Measurements from ENCODE around the gene KRT73.

KRT73 gene

DNA sequence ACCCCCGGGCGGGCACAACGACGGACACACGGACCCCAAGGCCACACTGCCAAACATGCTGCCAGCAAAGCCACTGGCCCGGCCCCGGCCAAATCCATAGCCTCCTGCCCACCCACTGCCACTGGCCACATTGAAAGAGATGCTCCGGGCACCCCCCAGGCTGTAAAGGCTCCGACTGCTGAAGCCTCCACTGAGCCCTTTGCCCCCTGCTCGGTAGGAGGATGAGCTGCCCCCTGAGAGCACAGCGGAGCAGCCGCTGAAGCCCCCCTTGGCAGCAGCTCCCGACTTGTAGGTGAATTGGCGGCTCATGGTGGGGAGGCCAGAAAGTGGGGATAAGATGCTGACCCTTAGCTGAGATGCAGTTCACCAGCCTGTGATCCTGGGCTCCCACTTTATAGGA lies at the start of gene KRT73:
TSS of gene KRT73 (minus strand) at position 344 of the 400 bp plus-strand sequence. CDS start at position 309, 35 bp downstream.
- no peak for TF ChIP-seq CTCF (IDR thresholded peaks at IDR 0.05; ENCODE audit: extremely low read depth, missing control alignments)
- DNase-seq (ENCODE audit: low spot score), result no peak

- TF ChIP-seq CTCF (IDR thresholded peaks at IDR 0.05; ENCODE audit: extremely low read depth, missing control alignments), result no peak
- no peak for DNase-seq (ENCODE audit: low spot score)
These were observed 49.6 kb upstream of the KRT73 start for GRCh38 chr12:52667931-52668330.

DNA sequence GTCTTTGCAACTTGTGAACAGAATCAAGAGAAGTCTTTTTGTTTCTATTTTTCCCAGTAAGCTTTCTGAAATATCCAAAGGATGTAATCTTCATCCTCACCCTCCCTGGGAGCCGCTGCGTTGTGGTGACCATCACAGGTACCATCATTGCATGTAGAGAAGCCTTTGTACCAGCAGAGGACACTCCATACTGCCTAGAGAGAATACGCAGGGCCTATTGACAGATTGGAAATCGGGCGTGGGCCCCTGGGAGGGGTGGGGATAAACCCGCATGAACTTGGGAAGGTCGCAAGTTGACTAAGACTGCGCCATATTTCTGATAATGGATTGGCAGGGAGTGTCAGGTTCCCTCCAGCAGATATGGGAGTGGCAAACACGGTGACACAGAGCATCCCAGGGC lies 49.1 kb upstream of the KRT73 start:
- no peak for TF ChIP-seq CTCF (IDR thresholded peaks at IDR 0.05; ENCODE audit: extremely low read depth, missing control alignments)
- no peak for DNase-seq (ENCODE audit: low spot score)

DNA sequence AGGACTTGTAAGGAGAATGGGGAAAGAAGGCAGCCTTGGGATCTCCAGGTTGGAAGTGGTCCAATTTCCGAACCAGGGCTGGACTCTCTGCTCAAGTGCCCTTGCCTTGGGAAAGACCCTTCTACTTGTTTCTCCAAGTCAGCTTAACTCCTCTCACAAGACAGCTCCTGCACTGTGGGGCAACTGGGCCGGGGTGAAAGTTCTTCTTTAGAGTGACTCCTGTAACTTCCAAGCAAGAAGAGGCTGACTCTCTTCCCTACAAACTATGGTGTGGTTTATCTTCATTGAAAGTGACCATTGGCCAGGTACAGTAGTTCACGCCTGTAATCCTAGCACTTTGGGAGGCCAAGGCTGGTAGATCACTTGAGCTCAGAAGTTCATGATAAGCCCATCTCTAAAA lies 48.1 kb upstream of the KRT73 start:
- TF ChIP-seq CTCF (IDR thresholded peaks at IDR 0.05; ENCODE audit: extremely low read depth, missing control alignments), result no peak

DNA sequence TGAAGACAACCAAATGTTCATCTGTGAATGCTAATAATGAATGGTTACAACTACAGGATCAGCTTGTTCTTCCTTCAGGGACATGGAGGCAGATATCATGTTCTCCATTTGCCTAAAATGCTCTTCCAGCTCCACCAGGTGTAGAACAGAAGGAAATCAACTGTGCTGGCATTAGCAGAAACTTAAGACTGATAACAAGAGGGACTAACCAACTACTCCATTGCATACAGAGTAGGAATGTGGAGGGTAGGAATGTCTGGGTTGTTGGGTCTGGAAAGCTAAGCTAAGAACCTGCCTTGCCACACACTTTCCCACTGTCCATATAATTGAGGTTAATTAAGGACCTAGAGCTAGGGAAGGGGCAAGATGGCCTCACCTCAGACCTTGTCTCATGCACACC lies 45.1 kb upstream of the KRT73 start:
- TF ChIP-seq CTCF (IDR thresholded peaks at IDR 0.05; ENCODE audit: extremely low read depth, missing control alignments), result no peak
- DNase-seq (ENCODE audit: low spot score), result no peak

More for the DNA sequence above, 48.1 kb upstream of the KRT73 start:
- no peak for DNase-seq (ENCODE audit: low spot score)

- TF ChIP-seq CTCF (IDR thresholded peaks at IDR 0.05; ENCODE audit: extremely low read depth, missing control alignments), result no peak
- DNase-seq (ENCODE audit: low spot score), result no peak
These were observed 44.5 kb upstream of the KRT73 start for GRCh38 chr12:52662918-52663229.

GRCh38 chr12:52662093-52662917 lies 43.9 kb upstream of the KRT73 start:
- no peak for TF ChIP-seq CTCF (IDR thresholded peaks at IDR 0.05; ENCODE audit: extremely low read depth, missing control alignments)
- DNase-seq (ENCODE audit: low spot score), result no peak
